ENCODE results near the gene HSDL2. TPM values are rescaled to one million over a fixed set of nuclear protein-coding genes. Genes with fewer than 3 reads are reported as not detected.

Gene HSDL2
- total RNA-seq, 2 experiments from 2014 or later = 25.9 to 28.5 TPM

- no peak for DNase-seq
- intact Hi-C loops (cut with micrococcal nuclease) = no loop called here
- Mint-ChIP-seq H3K4me1 (ENCODE audit: low read depth) (no peaks in the 10 kb centered on the region), H3K27ac (no peak overlapping the region), H3K4me3 (no peak overlapping the region), H3K36me3 (ENCODE audit: low read depth) (peaks cover 20% of the 10 kb centered on the region), H3K27me3 (ENCODE audit: low read depth) (no peaks in the 10 kb centered on the region), H3K9me3 (peaks cover 6% of the 10 kb centered on the region)
- CTCF ChIA-PET = interaction anchor here (0.6 to 0.7 kb wide), 2 partner anchors 39 to 1739 kb away, joined by 3 to 4 read pairs; no protein-coding TSS in a partner anchor
Observed at GRCh38 chr9:112475318-112475717, 95.4 kb downstream of the HSDL2 start.

- no peaks in the 10 kb centered on the region for H3K27me3 Mint-ChIP-seq (ENCODE audit: low read depth)
- H3K9me3 Mint-ChIP-seq = peaks cover 6% of the 10 kb centered on the region
- no peak for DNase-seq
- no peak overlapping the region for H3K4me3 Mint-ChIP-seq
- CTCF ChIA-PET = interaction anchor here (0.6 kb wide), 1 partner anchor 369 kb away, joined by 3 read pairs; no protein-coding TSS in a partner anchor
- no peaks in the 10 kb centered on the region for H3K4me1 Mint-ChIP-seq (ENCODE audit: low read depth)
- peaks cover 20% of the 10 kb centered on the region for H3K36me3 Mint-ChIP-seq (ENCODE audit: low read depth)
- intact Hi-C loops (cut with micrococcal nuclease) = no loop called here
- no peak overlapping the region for H3K27ac Mint-ChIP-seq
Observed at GRCh38 chr9:112477330-112477729, 97.4 kb downstream of the HSDL2 start.

GRCh38 chr9:112479221-112479620 is 99.3 kb downstream of the HSDL2 start:
- Mint-ChIP-seq H3K27me3 (ENCODE audit: low read depth) (no peaks in the 10 kb centered on the region), H3K9me3 (peaks cover 6% of the 10 kb centered on the region), H3K4me1 (ENCODE audit: low read depth) (no peaks in the 10 kb centered on the region), H3K36me3 (ENCODE audit: low read depth) (peaks cover 20% of the 10 kb centered on the region), H3K27ac (no peak overlapping the region), H3K4me3 (no peak overlapping the region)
- intact Hi-C loops (cut with micrococcal nuclease) = no loop called here
- CTCF ChIA-PET = interaction anchor here (1.1 kb wide), 1 partner anchor 306 kb away, joined by 3 read pairs; no protein-coding TSS in a partner anchor
- DNase-seq = no peak

GRCh38 chr9:112484607-112485006 is 104.7 kb downstream of the HSDL2 start:
- H3K27me3 Mint-ChIP-seq (ENCODE audit: low read depth) = no peaks in the 10 kb centered on the region
- peaks cover 6% of the 10 kb centered on the region for H3K36me3 Mint-ChIP-seq (ENCODE audit: low read depth)
- CTCF ChIA-PET = interaction anchor here (0.6 kb wide), 1 partner anchor 334 kb away, joined by 3 read pairs; no protein-coding TSS in a partner anchor
- DNase-seq = no peak
- no peak overlapping the region for H3K27ac Mint-ChIP-seq
- peaks cover 25% of the 10 kb centered on the region for H3K4me1 Mint-ChIP-seq (ENCODE audit: low read depth)
- H3K4me3 Mint-ChIP-seq = no peak overlapping the region
- H3K9me3 Mint-ChIP-seq = no peaks in the 10 kb centered on the region
- intact Hi-C loops (cut with micrococcal nuclease) = loop anchor here (5.0 to 10.0 kb wide), 7 partner anchors 63 to 1002 kb away; partner anchors contain the start of genes CDC26, ECPAS, GNG10 and PRPF4

- DNase-seq = no peak
- CTCF ChIA-PET = interaction anchor here (1.5 kb wide), 1 partner anchor 307 kb away, joined by 7 read pairs; no protein-coding TSS in a partner anchor
- no peak overlapping the region for H3K27ac Mint-ChIP-seq
Observed at GRCh38 chr9:112485574-112485973, 105.7 kb downstream of the HSDL2 start.

GRCh38 chr9:112486221-112487007 is 106.5 kb downstream of the HSDL2 start, which contains the start of gene KIAA1958:
KIAA1958 (plus strand) TSS chr9:112486827; CDS start chr9:112574081, 87,254 bp downstream.
- no peaks in the 10 kb centered on the region for H3K9me3 Mint-ChIP-seq
- H3K27me3 Mint-ChIP-seq (ENCODE audit: low read depth) = no peaks in the 10 kb centered on the region
- H3K4me1 Mint-ChIP-seq (ENCODE audit: low read depth) = peaks cover 34% of the 10 kb centered on the region
- CTCF ChIA-PET = interaction anchor here (0.6 to 1.5 kb wide), 3 partner anchors 107 to 306 kb away, joined by 3 to 7 read pairs (median 3); partner anchors contain the start of gene HSDL2
- H3K36me3 Mint-ChIP-seq (ENCODE audit: low read depth) = peaks cover 4% of the 10 kb centered on the region
- DNase-seq = peak; percentile 91
- peak within 1 kb of the TSS; percentile 88 for H3K27ac Mint-ChIP-seq
- peak within 1 kb of the TSS; percentile 93 for H3K4me3 Mint-ChIP-seq
- intact Hi-C loops (cut with micrococcal nuclease) = loop anchor here (1.0 to 10.0 kb wide), 9 partner anchors 61 to 1004 kb away; partner anchors contain the start of genes CDC26, ECPAS, GNG10 and INIP

More at GRCh38 chr9:112485574-112485973, 105.7 kb downstream of the HSDL2 start:
- peaks cover 33% of the 10 kb centered on the region for H3K4me1 Mint-ChIP-seq (ENCODE audit: low read depth)
- peak overlapping the region; percentile 93 for H3K4me3 Mint-ChIP-seq
- intact Hi-C loops (cut with micrococcal nuclease) = loop anchor here (5.0 to 10.0 kb wide), 7 partner anchors 62 to 1003 kb away; partner anchors contain the start of genes CDC26, ECPAS, GNG10 and PRPF4
- peaks cover 4% of the 10 kb centered on the region for H3K36me3 Mint-ChIP-seq (ENCODE audit: low read depth)
- no peaks in the 10 kb centered on the region for H3K9me3 Mint-ChIP-seq
- H3K27me3 Mint-ChIP-seq (ENCODE audit: low read depth) = no peaks in the 10 kb centered on the region

GRCh38 chr9:112487008-112487798 is 107.3 kb downstream of the HSDL2 start:
- CTCF ChIA-PET = interaction anchor here (0.9 to 1.5 kb wide), 4 partner anchors 32 to 305 kb away, joined by 3 to 7 read pairs (median 4); partner anchors contain the start of gene HSDL2
- peak overlapping the region; percentile 59 for H3K27ac Mint-ChIP-seq
- DNase-seq = peak; percentile 58
- H3K36me3 Mint-ChIP-seq (ENCODE audit: low read depth) = peaks cover 5% of the 10 kb centered on the region
- peak overlapping the region; percentile 90 for H3K4me3 Mint-ChIP-seq
- intact Hi-C loops (cut with micrococcal nuclease) = loop anchor here (5.0 to 10.0 kb wide), 7 partner anchors 60 to 1005 kb away; partner anchors contain the start of genes CDC26, ECPAS, GNG10 and PRPF4
- no peaks in the 10 kb centered on the region for H3K27me3 Mint-ChIP-seq (ENCODE audit: low read depth)
- no peaks in the 10 kb centered on the region for H3K9me3 Mint-ChIP-seq
- H3K4me1 Mint-ChIP-seq (ENCODE audit: low read depth) = peaks cover 34% of the 10 kb centered on the region

GRCh38 chr9:112487799-112488340 is 108.0 kb downstream of the HSDL2 start:
- no peak for DNase-seq
- peaks cover 34% of the 10 kb centered on the region for H3K4me1 Mint-ChIP-seq (ENCODE audit: low read depth)
- H3K4me3 Mint-ChIP-seq = peak overlapping the region; percentile 90
- no peaks in the 10 kb centered on the region for H3K27me3 Mint-ChIP-seq (ENCODE audit: low read depth)
- intact Hi-C loops (cut with micrococcal nuclease) = loop anchor here (5.0 to 10.0 kb wide), 7 partner anchors 59 to 1006 kb away; partner anchors contain the start of genes CDC26, ECPAS, GNG10 and PRPF4
- peaks cover 10% of the 10 kb centered on the region for H3K36me3 Mint-ChIP-seq (ENCODE audit: low read depth)
- peaks cover 2% of the 10 kb centered on the region for H3K9me3 Mint-ChIP-seq
- CTCF ChIA-PET = interaction anchor here (0.6 to 1.0 kb wide), 3 partner anchors 31 to 890 kb away, joined by 3 to 4 read pairs (median 3); no protein-coding TSS in a partner anchor
- H3K27ac Mint-ChIP-seq = peak overlapping the region; percentile 59

GRCh38 chr9:112489039-112489546 is 109.2 kb downstream of the HSDL2 start:
- intact Hi-C loops (cut with micrococcal nuclease) = loop anchor here (5.0 to 10.0 kb wide), 7 partner anchors 58 to 1007 kb away; partner anchors contain the start of genes CDC26, ECPAS, GNG10 and PRPF4
- CTCF ChIA-PET = interaction anchor here (0.7 kb wide), 1 partner anchor 202 kb away, joined by 3 read pairs; no protein-coding TSS in a partner anchor
- Mint-ChIP-seq H3K27ac (no peak overlapping the region), H3K9me3 (peaks cover 12% of the 10 kb centered on the region), H3K4me1 (ENCODE audit: low read depth) (peaks cover 34% of the 10 kb centered on the region), H3K4me3 (no peak overlapping the region), H3K36me3 (ENCODE audit: low read depth) (peaks cover 19% of the 10 kb centered on the region), H3K27me3 (ENCODE audit: low read depth) (no peaks in the 10 kb centered on the region)
- DNase-seq = no peak

- DNase-seq = no peak
- Mint-ChIP-seq H3K4me1 (ENCODE audit: low read depth) (peaks cover 33% of the 10 kb centered on the region), H3K9me3 (peaks cover 20% of the 10 kb centered on the region), H3K27ac (no peak overlapping the region), H3K36me3 (ENCODE audit: low read depth) (peaks cover 28% of the 10 kb centered on the region), H3K4me3 (no peak overlapping the region), H3K27me3 (ENCODE audit: low read depth) (no peaks in the 10 kb centered on the region)
- intact Hi-C loops (cut with micrococcal nuclease) = loop anchor here (5.0 to 10.0 kb wide), 7 partner anchors 57 to 1008 kb away; partner anchors contain the start of genes CDC26, ECPAS, GNG10 and PRPF4
- CTCF ChIA-PET = interaction anchor here (0.6 kb wide), 1 partner anchor 213 kb away, joined by 3 read pairs; no protein-coding TSS in a partner anchor
Observed at GRCh38 chr9:112489876-112490666, 110.2 kb downstream of the HSDL2 start.

All from activated naive CD4-positive, alpha-beta T cell treated with anti-CD3 and anti-CD28 coated beads for 36 hours (primary cell).